Mesenchymal stem cell (in vitro differentiated cells and primary cell): ENCODE data around the gene ASB2.

Source experiments
- DNase-seq: peaks from one replicate; pipeline ENCODE4 v3.0.0-alpha.2; 2013
- H2AFZ ChIP-seq: one replicate; pipeline ENCODE4 v1.6.1; 2013; ENCODE audit warnings: low read depth, mild to moderate bottlenecking, control low read depth, inconsistent platforms, low read length, moderate library complexity
- H2AK5ac ChIP-seq: 2 replicates; pipeline ENCODE4 v1.6.1; 2013; ENCODE audit warnings: low read length, moderate library complexity, mild to moderate bottlenecking, inconsistent platforms; ENCODE audit not compliant: severe bottlenecking
- H2BK120ac ChIP-seq: one replicate; pipeline ENCODE4 v1.6.1; 2013; ENCODE audit warnings: low read depth, mild to moderate bottlenecking, inconsistent platforms, low read length, moderate library complexity
- H2BK12ac ChIP-seq, 2 experiments: one replicate each; pipeline ENCODE4 v1.6.1; 2013; ENCODE audit warnings: inconsistent platforms in 2 of 2, low read length in 2 of 2, mild to moderate bottlenecking in 2 of 2, moderate library complexity in 2 of 2, control low read depth in 1 of 2
- H2BK15ac ChIP-seq: one replicate; pipeline ENCODE4 v1.6.1; 2013; ENCODE audit warnings: mild to moderate bottlenecking, low read depth, inconsistent platforms; ENCODE audit not compliant: poor library complexity, severe bottlenecking
- H2BK5ac ChIP-seq: 2 replicates; pipeline ENCODE4 v1.6.1; 2013; ENCODE audit warnings: low read depth, mild to moderate bottlenecking, low read length, control low read depth, inconsistent platforms; ENCODE audit not compliant: poor library complexity, severe bottlenecking
- H3K14ac ChIP-seq, 2 experiments: one replicate each; pipeline ENCODE4 v1.6.1; 2013; ENCODE audit warnings: inconsistent platforms in 2 of 2, low read length in 2 of 2, control low read depth in 1 of 2, mild to moderate bottlenecking in 1 of 2, moderate library complexity in 1 of 2
- H3K18ac ChIP-seq, 2 experiments: one replicate each; pipeline ENCODE4 v1.6.1; 2013; ENCODE audit warnings: inconsistent platforms in 2 of 2, low read length in 2 of 2, control low read depth in 1 of 2, low read depth in 1 of 2, mild to moderate bottlenecking in 1 of 2
- H3K23ac ChIP-seq, 2 experiments: one replicate each; pipeline ENCODE4 v1.6.1; 2013; ENCODE audit warnings: inconsistent platforms in 2 of 2, low read length in 2 of 2, mild to moderate bottlenecking in 2 of 2, moderate library complexity in 2 of 2, control low read depth in 1 of 2
- H3K27ac ChIP-seq: 2 replicates; pipeline ENCODE4 v1.5.1; 2013; ENCODE audit warnings: mild to moderate bottlenecking, moderate library complexity, low read length, control low read depth, inconsistent platforms; ENCODE audit not compliant: poor library complexity, severe bottlenecking
- H3K27me3 ChIP-seq, 2 experiments: 2 replicates each; pipeline versions ENCODE4 v1.6.1 to v1.7.0; 2013; ENCODE audit warnings: low read length in 2 of 2, mild to moderate bottlenecking in 2 of 2, moderate library complexity in 2 of 2, control low read depth in 1 of 2, inconsistent platforms in 1 of 2; ENCODE audit not compliant: control insufficient read depth in 1 of 2, insufficient read depth in 1 of 2
- H3K36me3 ChIP-seq, 2 experiments: 2 replicates each; pipeline versions ENCODE4 v1.6.1 to v1.7.0; 2013; ENCODE audit warnings: low read length in 2 of 2, control low read depth in 1 of 2, inconsistent platforms in 1 of 2, low read depth in 1 of 2, mild to moderate bottlenecking in 1 of 2; ENCODE audit not compliant: insufficient read depth in 2 of 2, control insufficient read depth in 1 of 2
- H3K4ac ChIP-seq, 2 experiments: one replicate each; pipeline ENCODE4 v1.6.1; 2013; ENCODE audit warnings: inconsistent platforms in 2 of 2, low read length in 2 of 2, mild to moderate bottlenecking in 2 of 2, moderate library complexity in 2 of 2, control low read depth in 1 of 2, low read depth in 1 of 2
- H3K4me1 ChIP-seq: 2 replicates; pipeline ENCODE4 v1.6.1; 2013; ENCODE audit warnings: low read depth, low read length, control low read depth; ENCODE audit not compliant: control insufficient read depth, insufficient read depth
- H3K4me2 ChIP-seq: 2 replicates; pipeline ENCODE4 v1.6.1; 2013; ENCODE audit warnings: low read length, mild to moderate bottlenecking, inconsistent platforms; ENCODE audit not compliant: poor library complexity, severe bottlenecking
- H3K4me3 ChIP-seq, 2 experiments: 2 replicates each; pipeline versions ENCODE4 v1.5.1 to v1.7.0; 2013; ENCODE audit warnings: low read length in 2 of 2, mild to moderate bottlenecking in 2 of 2, control low read depth in 1 of 2, low read depth in 1 of 2; ENCODE audit not compliant: insufficient read depth in 1 of 2
- H3K79me1 ChIP-seq: replicated peaks from 2 replicates; pipeline ENCODE4 v1.6.1; 2013; ENCODE audit warnings: mild to moderate bottlenecking, control low read depth, low read length, inconsistent platforms; ENCODE audit not compliant: poor library complexity, severe bottlenecking
- H3K9ac ChIP-seq: 2 replicates; pipeline ENCODE4 v1.7.0; 2013; ENCODE audit warnings: mild to moderate bottlenecking, low read length, moderate library complexity
- H3K9me3 ChIP-seq: 2 replicates; pipeline ENCODE4 v1.7.0; 2013; ENCODE audit warnings: mild to moderate bottlenecking, low read length; ENCODE audit not compliant: control insufficient read depth
- H4K8ac ChIP-seq: one replicate; pipeline ENCODE4 v1.6.1; 2013; ENCODE audit warnings: inconsistent platforms, mild to moderate bottlenecking, low read length, moderate library complexity
- H4K91ac ChIP-seq: one replicate; pipeline ENCODE4 v1.6.1; 2013; ENCODE audit warnings: mild to moderate bottlenecking, low read length, inconsistent platforms
- WGBS: methylation state at CpG from one replicate; pipeline ENCODE4 v1.1.7; 2013; ENCODE audit warnings: mixed read lengths; 5-methylcytosine and 5-hydroxymethylcytosine counted together

The ASB2 gene

DNA sequence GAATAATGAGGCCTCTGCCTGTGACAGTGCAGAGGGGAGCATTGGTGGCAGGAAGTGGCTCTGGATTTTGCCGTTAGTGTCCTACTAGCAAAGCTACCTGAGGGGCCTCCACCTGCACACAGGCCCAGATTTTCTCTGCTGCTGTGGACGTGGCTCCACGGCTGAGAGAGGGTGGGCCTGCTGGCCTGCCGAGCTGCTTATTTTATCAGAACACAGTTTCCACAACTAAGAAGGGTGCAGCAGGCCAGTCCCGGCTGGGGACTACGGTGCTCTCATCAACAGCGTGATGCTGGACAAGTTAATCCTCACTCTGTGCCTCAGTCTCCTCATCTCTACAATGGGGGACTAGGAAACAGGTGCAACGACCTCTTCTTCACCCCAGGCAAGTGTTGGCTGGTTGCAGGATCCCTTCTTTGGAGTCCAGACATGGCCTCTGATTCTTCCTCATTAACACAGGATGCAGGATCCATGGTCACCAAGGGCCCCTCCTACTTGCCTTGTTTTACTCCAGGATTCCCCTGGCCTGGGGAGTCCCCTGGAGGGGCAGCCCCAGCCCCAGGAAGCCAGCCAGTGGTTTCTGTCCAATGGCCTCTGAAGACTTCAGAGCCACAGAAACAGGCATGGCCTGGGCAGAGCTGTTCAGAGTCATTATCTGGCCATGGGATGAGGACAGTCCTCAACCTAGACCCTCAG lies 45.9 kb downstream of the ASB2 start:
- Histone ChIP-seq H4K8ac (no peak overlapping the region), H3K36me3 (no peaks in the 10 kb centered on the region), H2AFZ (no peak overlapping the region)

DNA sequence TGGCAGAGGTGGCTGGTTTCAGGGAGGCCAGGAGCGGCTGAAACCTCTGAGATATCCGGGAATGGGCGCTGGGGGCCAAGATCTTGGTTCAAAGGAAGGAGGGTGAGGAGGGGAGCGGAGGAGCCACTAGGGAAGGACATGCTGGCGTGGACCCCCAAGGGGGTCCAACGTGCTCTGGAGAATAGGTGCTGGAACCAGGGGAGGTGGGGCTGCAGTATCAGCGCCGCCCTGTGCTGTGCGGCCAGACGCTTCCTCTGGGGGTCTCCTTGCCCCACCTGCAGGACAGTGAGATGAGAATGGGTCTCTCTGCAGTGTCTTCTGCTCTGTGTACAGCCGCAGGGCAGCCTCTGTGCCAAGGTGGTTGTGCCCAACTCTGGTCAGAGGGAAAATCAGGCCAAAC lies 46.7 kb downstream of the ASB2 start:
- no peak for DNase-seq
- H2AK5ac ChIP-seq = no peak overlapping the region
- no peaks in the 10 kb centered on the region for H3K79me1 ChIP-seq
- WGBS = 84% methylated on average over 11 of the region's 11 CpGs
- H3K27ac ChIP-seq = no peak overlapping the region
- H3K9ac ChIP-seq = no peak overlapping the region
- no peak overlapping the region for H3K4me2 ChIP-seq
- no peaks in the 10 kb centered on the region for H3K4me1 ChIP-seq
- no peak overlapping the region for H2BK15ac ChIP-seq
- no peak overlapping the region for H3K14ac ChIP-seq
- no peak overlapping the region for H2BK12ac ChIP-seq
- H3K23ac ChIP-seq = no peak overlapping the region
- H2AFZ ChIP-seq = no peak overlapping the region
- H4K91ac ChIP-seq = no peak overlapping the region
- H2BK120ac ChIP-seq = no peak overlapping the region
- no peak overlapping the region for H3K4ac ChIP-seq
- H3K18ac ChIP-seq = no peak overlapping the region
- no peaks in the 10 kb centered on the region for H3K36me3 ChIP-seq
- no peak overlapping the region for H4K8ac ChIP-seq
- H3K27me3 ChIP-seq = peaks cover 39 to 45% of the 10 kb centered on the region in 2 experiments
- no peak overlapping the region for H2BK5ac ChIP-seq
- no peaks in the 10 kb centered on the region for H3K9me3 ChIP-seq
- no peak overlapping the region for H3K4me3 ChIP-seq

More for the DNA sequence above, 45.9 kb downstream of the ASB2 start:
- H2BK120ac ChIP-seq = no peak overlapping the region
- no peak overlapping the region for H3K18ac ChIP-seq
- H2BK12ac ChIP-seq = no peak overlapping the region
- H3K4me2 ChIP-seq = no peak overlapping the region
- H3K4me1 ChIP-seq = no peaks in the 10 kb centered on the region
- no peaks in the 10 kb centered on the region for H3K9me3 ChIP-seq
- no peak overlapping the region for H4K91ac ChIP-seq
- H3K27me3 ChIP-seq = peaks cover 42 to 53% of the 10 kb centered on the region in 2 experiments
- no peak overlapping the region for H3K23ac ChIP-seq
- no peak overlapping the region for H3K4me3 ChIP-seq
- H3K14ac ChIP-seq = no peak overlapping the region
- no peak for DNase-seq
- no peak overlapping the region for H2BK5ac ChIP-seq
- no peak overlapping the region for H3K4ac ChIP-seq
- H3K9ac ChIP-seq = no peak overlapping the region
- H2BK15ac ChIP-seq = no peak overlapping the region
- WGBS = 71% methylated on average over 8 of the region's 8 CpGs
- no peaks in the 10 kb centered on the region for H3K79me1 ChIP-seq
- no peak overlapping the region for H3K27ac ChIP-seq
- H2AK5ac ChIP-seq = no peak overlapping the region

- Histone ChIP-seq H3K9me3 (no peaks in the 10 kb centered on the region), H3K14ac (no peak overlapping the region), H3K4ac (no peak overlapping the region), H3K18ac (no peak overlapping the region), H2AFZ (no peak overlapping the region), H4K8ac (no peak overlapping the region), H2BK5ac (no peak overlapping the region), H3K27me3 (peaks cover 34 to 39% of the 10 kb centered on the region in 2 experiments), H3K23ac (no peak overlapping the region), H2AK5ac (no peak overlapping the region), H3K27ac (no peak overlapping the region), H3K4me3 (no peak overlapping the region), H2BK15ac (no peak overlapping the region), H3K4me2 (no peak overlapping the region), H2BK120ac (no peak overlapping the region), H3K4me1 (no peaks in the 10 kb centered on the region), H3K9ac (no peak overlapping the region), H3K79me1 (no peaks in the 10 kb centered on the region), H2BK12ac (no peak overlapping the region), H3K36me3 (no peaks in the 10 kb centered on the region), H4K91ac (no peak overlapping the region)
- 76% methylated on average over 13 of the region's 13 CpGs for WGBS
- no peak for DNase-seq
Observed at GRCh38 chr14:93929048-93929535, 47.3 kb downstream of the ASB2 start.

GRCh38 chr14:93928184-93929047 lies 48.0 kb downstream of the ASB2 start:
- 87% methylated on average over 26 of the region's 26 CpGs for WGBS
- Histone ChIP-seq H2AFZ (no peak overlapping the region), H3K79me1 (no peaks in the 10 kb centered on the region), H3K18ac (no peak overlapping the region), H3K4me2 (no peak overlapping the region), H3K4me1 (no peaks in the 10 kb centered on the region), H3K14ac (no peak overlapping the region), H4K8ac (no peak overlapping the region), H3K27me3 (peaks cover 34 to 38% of the 10 kb centered on the region in 2 experiments), H3K4ac (no peak overlapping the region), H2BK12ac (no peak overlapping the region), H3K36me3 (no peaks in the 10 kb centered on the region), H3K9me3 (no peaks in the 10 kb centered on the region), H2AK5ac (no peak overlapping the region), H2BK15ac (no peak overlapping the region), H4K91ac (no peak overlapping the region), H2BK120ac (no peak overlapping the region), H3K23ac (no peak overlapping the region), H2BK5ac (no peak overlapping the region), H3K9ac (no peak overlapping the region), H3K4me3 (no peak overlapping the region), H3K27ac (no peak overlapping the region)
- no peak for DNase-seq
